H1 (cell line): ENCODE measurements around the gene IL27RA. TPM values are rescaled to one million over a fixed set of nuclear protein-coding genes. Genes with fewer than 3 reads are reported as not detected.

Experiments used
- BRCA1 ChIP-seq: IDR thresholded peaks from 2 replicates; pipeline ENCODE4 v1.6.1; 2012; ENCODE audit warnings: low read depth, low read length, improper control_type of control experiment
- CTBP2 ChIP-seq: IDR thresholded peaks from 2 replicates; pipeline ENCODE4 v1.7.0; 2011; ENCODE audit warnings: borderline replicate concordance, mild to moderate bottlenecking, moderate library complexity, mixed read lengths, low read length; ENCODE audit not compliant: insufficient read depth, insufficient read length
- JUN ChIP-seq: IDR thresholded peaks from 2 replicates; pipeline ENCODE4 v1.6.1; 2011; ENCODE audit warnings: low read depth, mild to moderate bottlenecking, improper control_type of control experiment, low read length
- NANOG ChIP-seq: IDR thresholded peaks from 2 replicates; pipeline ENCODE4 v1.6.1; 2011; ENCODE audit warnings: low read length, low read depth, mild to moderate bottlenecking, inconsistent platforms; ENCODE audit not compliant: insufficient read depth, poor library complexity, severe bottlenecking
- RNF2 ChIP-seq: fragments of 200-900, 300-1000 bp; sonication (generic); IDR thresholded peaks from 2 replicates; pipeline ENCODE4 v1.7.1; 2016; ENCODE audit warnings: borderline replicate concordance, low read depth, mild to moderate bottlenecking, antibody characterized with exemption, low read length; ENCODE audit not compliant: poor library complexity, severe bottlenecking; ENCODE audit errors: missing control alignments
- polyA plus RNA-seq, 7 experiments: library from polyadenylated mRNA; depleted of rRNA in 3 of 7; stranded (reverse) in 5 of 7; unstranded in 2 of 7; fragments of >200 nt in 5 of 7; fragments of 200-250 nt in 2 of 7; gene quantifications; 1 replicate in 5 of 7; 2 replicates in 1 of 7; 4 replicates in 1 of 7; pipeline versions ENCODE4 v1.2.1 to v1.2.3, GENCODE V29; 2011 to 2013; ENCODE audit warnings: missing spikeins in 2 of 7, mixed read lengths in 2 of 7
- total RNA-seq: library from RNA; stranded (reverse); fragmentation: NEBNext Ultra II Directional; extraction: Animal tissue kit (Norgen Biotek cat#: 25700); gene quantifications from 2 replicates; pipeline ENCODE4 v1.2.1, GENCODE V29; 2021

IL27RA gene
- total and polyA plus RNA-seq, 2 of the 8 experiments (the other 6 are each of a cell fraction or from before 2014, with no cell fraction given): 9.9 to 14.7 TPM

GRCh38 chr19:14073261-14073924, 41.8 kb downstream of the IL27RA start (continued):
- TF ChIP-seq BRCA1 (no peak), JUN (no peak), CTBP2 (no peak), RNF2 (no peak), NANOG (no peak)
